ENCODE results near the gene DRICH1. TPM values are rescaled to one million over a fixed set of nuclear protein-coding genes. Genes with fewer than 3 reads are reported as not detected.
"Not testable (repeated sequence)": the region's sequence is repeated elsewhere in the genome, so short reads cannot be mapped to it uniquely, and the experiment has no call there.

Gene DRICH1
- total RNA-seq, result under 1 TPM; 0.19 to 0.46 TPM

DNA sequence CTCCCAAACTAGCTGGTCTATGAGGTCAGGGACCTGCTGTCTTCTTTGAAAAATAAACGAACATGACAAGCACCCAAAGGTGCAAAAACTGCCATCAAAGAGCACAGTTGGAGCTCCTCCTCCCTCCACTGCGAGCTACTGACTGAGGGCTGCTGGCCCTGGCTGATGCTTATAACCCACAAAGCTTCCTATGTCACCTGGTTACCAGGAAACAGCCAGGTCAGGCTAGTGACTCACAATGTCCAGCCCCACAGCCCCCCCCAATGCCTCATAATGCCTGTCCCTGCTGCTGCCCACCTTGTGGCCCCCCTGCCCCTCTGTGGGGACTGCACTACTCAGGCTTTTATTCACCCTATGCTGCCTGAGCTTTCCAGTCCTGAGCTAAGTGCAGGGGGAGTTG is at the start of gene DRICH1:
Gene DRICH1 (minus strand): TSS at position 144 of the 400 bp plus-strand sequence. CDS start 298 bp downstream, outside the sequence.
- peak; percentile 25 to 51 for ATAC-seq

DNA sequence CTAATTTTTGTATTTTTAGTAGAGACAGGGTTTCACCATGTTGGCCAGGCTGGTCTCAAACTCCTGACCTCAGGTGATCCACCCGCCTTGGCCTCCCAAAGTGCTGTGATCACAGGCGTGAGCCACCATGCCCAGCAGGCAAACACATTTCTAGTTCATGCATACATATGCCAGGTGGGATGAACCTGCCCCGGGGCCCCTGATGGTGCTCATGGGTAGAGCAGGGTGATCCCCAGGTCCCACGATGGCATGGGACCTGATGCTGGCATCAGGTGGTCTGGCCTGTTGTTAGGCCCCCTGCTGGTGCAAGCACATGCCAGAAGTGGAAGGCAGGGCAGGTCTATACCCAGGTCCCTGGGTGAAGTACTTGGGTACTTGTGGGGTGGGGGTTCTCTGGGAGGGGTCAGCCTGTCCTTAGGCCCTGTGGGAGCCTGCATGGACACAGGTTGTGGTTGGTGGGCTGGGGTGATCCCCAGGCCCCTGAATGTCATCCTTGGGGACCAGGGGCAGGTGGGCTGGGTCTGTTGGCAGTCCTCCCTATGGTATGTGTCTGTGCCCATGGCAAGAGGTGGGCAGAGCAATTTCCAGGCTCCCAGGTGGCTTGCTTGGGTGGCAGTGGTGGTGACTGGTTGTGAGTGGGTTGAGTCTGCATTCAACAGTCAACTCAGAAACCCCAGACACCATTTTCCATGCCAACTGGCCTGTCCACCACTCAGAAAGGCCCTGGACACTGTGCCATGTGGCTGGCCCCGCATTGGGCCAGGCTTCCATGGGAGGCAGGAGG is 49.1 kb upstream of the DRICH1 start:
- H3K27ac Mint-ChIP-seq, result peak overlapping the region; percentile 45 to 88
- ATAC-seq (no peak), DNase-seq (ENCODE audit: low spot score in 2 of 2) (no peak)
- H3K9me3 Mint-ChIP-seq, result no peaks in the 10 kb centered on the region
- peaks cover 5 to 10% of the 10 kb centered on the region in 2 donors for H3K36me3 Mint-ChIP-seq

More for the DNA sequence above, at the start of gene DRICH1:
- no peaks in the 10 kb centered on the region for H3K36me3 Mint-ChIP-seq
- no peak within 1 kb of the TSS for H3K27ac Mint-ChIP-seq
- DNase-seq (ENCODE audit: low spot score in 2 of 2), result no peak
- H3K9me3 Mint-ChIP-seq, result no peaks in the 10 kb centered on the region

GRCh38 chr22:23678133-23678532 is 46.0 kb upstream of the DRICH1 start:
- no peak for ATAC-seq

GRCh38 chr22:23677701-23677995 is 45.5 kb upstream of the DRICH1 start:
- no peak overlapping the region for H3K27ac Mint-ChIP-seq
- DNase-seq (ENCODE audit: low spot score in 2 of 2) (no peak), ATAC-seq (no peak)
- H3K9me3 Mint-ChIP-seq, result no peaks in the 10 kb centered on the region
- H3K36me3 Mint-ChIP-seq, result peaks cover 0 to 5% of the 10 kb centered on the region in 2 donors

More at GRCh38 chr22:23678133-23678532, 46.0 kb upstream of the DRICH1 start:
- H3K27ac Mint-ChIP-seq, result no peak overlapping the region
- H3K9me3 Mint-ChIP-seq, result no peaks in the 10 kb centered on the region
- no peak for DNase-seq (ENCODE audit: low spot score in 2 of 2)
- H3K36me3 Mint-ChIP-seq, result peaks cover 4 to 5% of the 10 kb centered on the region in 2 donors

GRCh38 chr22:23676841-23677700 is 45.0 kb upstream of the DRICH1 start:
- peak overlapping the region in 1 of 2 donors; percentile 18 for H3K27ac Mint-ChIP-seq
- not testable (repeated sequence) for H3K36me3 Mint-ChIP-seq

GRCh38 chr22:23675502-23676415 is 43.6 kb upstream of the DRICH1 start:
- Mint-ChIP-seq H3K27ac (peak overlapping the region in 1 of 2 donors; percentile 18), H3K9me3 (no peaks in the 10 kb centered on the region), H3K36me3 (no peaks in the 10 kb centered on the region)
- ATAC-seq, result peak in 1 of 2 donors; percentile 37
- peak in 1 of 2 donors; percentile 49 for DNase-seq (ENCODE audit: low spot score in 2 of 2)

More at GRCh38 chr22:23676841-23677700, 45.0 kb upstream of the DRICH1 start:
- H3K9me3 Mint-ChIP-seq; DNase-seq (ENCODE audit: low spot score in 2 of 2); ATAC-seq: not testable (repeated sequence)

- not testable (repeated sequence) for H3K27ac Mint-ChIP-seq, H3K9me3 Mint-ChIP-seq, H3K36me3 Mint-ChIP-seq, ATAC-seq
- DNase-seq (ENCODE audit: low spot score in 2 of 2), result peak in 1 of 2 donors; percentile 41
Measured at GRCh38 chr22:23674886-23675501, 42.9 kb upstream of the DRICH1 start.

DNA sequence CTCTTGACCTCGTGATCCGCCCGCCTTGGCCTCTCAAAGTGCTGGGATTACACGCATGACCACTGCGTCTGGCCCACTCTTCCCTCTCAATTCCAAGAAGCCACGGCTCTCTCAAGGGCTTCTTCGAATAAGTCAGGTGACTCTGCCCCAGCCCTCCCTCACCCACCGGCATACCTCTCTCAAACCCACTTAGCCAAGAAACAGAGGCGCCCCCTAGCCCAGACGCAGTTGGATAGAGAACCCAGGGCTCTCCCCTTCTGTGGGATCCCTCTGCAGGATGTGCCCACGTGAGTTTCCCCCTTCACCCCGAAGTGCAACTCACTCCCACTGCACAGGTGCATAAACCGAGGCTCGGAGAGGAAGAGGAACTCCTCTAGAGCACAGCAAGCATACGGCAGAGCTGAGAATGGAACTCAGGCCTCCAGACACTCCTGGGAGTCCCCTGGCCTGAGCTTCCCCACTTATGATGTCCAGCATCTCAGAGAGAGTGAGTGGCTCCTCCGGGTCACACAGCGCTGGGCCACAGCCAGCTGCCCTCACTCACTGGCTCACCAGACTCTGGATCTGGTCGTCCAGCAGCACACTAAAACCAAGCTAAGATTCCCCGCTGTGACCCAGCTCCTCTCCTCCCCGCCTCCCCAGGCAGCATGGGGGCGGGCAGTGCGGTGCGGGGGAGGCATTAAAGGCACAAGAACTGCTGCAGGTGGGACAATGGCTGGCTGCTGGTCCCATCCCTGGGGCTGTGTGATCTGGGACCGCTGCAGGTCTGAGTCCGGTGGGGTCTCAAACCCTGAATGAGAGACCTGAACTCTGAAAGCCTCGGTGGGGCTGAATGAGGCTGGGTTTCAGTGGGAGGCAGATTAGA is 41.9 kb upstream of the DRICH1 start:
- DNase-seq (ENCODE audit: low spot score in 2 of 2) (no peak), ATAC-seq (no peak)
- H3K9me3 Mint-ChIP-seq, result no peaks in the 10 kb centered on the region
- no peaks in the 10 kb centered on the region for H3K36me3 Mint-ChIP-seq
- peak overlapping the region; percentile 25 to 67 for H3K27ac Mint-ChIP-seq

DNA sequence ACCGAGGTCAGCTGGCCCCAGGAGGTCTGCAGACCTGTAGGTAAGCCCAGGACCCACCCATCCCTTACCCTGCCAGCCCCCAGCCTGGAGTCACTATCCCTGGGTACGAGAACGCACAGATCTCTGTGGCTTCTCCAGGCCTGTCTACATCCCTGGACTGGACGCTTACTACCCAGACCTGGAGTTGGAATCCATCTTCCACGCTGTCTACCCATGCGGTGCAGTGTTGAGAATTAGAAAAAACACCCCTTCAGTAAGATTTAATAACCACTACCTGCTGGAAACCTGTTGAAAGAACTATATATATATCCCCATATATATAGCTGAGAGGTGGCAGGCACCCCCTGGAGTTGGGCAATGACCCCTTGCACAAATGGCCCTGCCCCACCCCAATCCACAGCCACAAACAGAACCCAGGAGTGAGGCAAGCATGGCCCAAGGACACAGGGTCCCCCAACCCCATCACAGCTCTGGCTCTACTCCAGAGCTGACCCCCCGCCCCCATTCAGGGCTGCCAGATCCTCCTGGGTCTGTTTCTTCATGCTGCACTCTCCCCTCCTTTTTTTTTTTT is 41.0 kb upstream of the DRICH1 start:
- no peaks in the 10 kb centered on the region for H3K36me3 Mint-ChIP-seq
- no peak for DNase-seq (ENCODE audit: low spot score in 2 of 2)
- H3K9me3 Mint-ChIP-seq, result no peaks in the 10 kb centered on the region
- peak overlapping the region; percentile 25 to 93 for H3K27ac Mint-ChIP-seq
- ATAC-seq, result no peak

GRCh38 chr22:23672307-23673049 is 40.4 kb upstream of the DRICH1 start:
- DNase-seq (ENCODE audit: low spot score in 2 of 2); H3K9me3 Mint-ChIP-seq; H3K36me3 Mint-ChIP-seq: not testable (repeated sequence)
- peak in 1 of 2 donors; percentile 42 for ATAC-seq
- H3K27ac Mint-ChIP-seq, result peak overlapping the region; percentile 17 to 93

GRCh38 chr22:23671387-23671786 is 39.3 kb upstream of the DRICH1 start:
- not testable (repeated sequence) for DNase-seq (ENCODE audit: low spot score in 2 of 2); H3K9me3 Mint-ChIP-seq; H3K27ac Mint-ChIP-seq; H3K36me3 Mint-ChIP-seq
- peak; percentile 26 to 44 for ATAC-seq

DNA sequence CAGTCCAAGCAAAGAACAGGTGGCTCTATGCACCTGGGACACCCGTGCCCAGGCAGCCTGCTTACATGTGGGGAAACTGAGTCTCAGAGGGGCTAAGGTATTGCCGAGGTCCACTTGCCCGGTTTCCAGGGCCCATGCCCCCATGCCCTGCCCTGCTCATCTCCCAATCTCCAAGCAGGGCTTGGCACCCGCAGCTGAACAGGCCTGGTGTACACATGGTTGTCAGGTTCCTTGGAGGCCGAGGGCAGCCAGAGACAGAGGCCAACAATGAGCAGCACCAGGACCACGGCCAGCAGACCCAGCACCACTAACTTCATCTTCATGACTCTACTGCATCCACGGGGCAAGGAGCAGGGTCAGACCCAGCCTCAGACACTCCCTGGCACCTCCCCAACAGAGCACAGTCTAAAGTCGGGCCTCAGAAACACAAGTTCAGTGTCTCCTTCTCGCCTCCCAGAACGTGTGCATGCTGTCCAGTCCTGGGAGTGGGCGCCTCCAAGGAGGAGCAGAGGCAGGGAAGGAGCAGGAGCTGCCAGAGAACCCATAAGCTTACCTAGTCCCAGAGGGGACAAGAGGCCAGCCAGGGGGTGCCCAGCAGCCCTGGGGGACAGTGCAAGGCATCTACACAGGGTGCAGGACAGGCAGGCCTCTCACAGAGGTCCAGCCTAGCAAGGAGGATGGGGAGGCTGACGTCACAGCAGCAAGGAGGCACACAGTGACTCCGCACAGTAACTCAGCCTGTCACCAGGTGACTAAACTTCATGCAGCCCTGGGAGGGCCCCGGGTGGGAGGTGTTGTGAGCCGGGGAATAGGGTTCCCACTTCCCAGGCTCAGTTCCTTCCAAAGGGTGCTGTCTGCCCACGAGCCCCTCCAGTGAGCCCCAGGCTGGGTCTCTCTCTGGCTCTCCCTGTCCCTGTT is 38.5 kb upstream of the DRICH1 start:
- H3K36me3 Mint-ChIP-seq, result no peaks in the 10 kb centered on the region
- peak in 1 of 2 donors; percentile 11 for ATAC-seq
- H3K27ac Mint-ChIP-seq, result peak overlapping the region in 1 of 2 donors; percentile 15
- no peak for DNase-seq (ENCODE audit: low spot score in 2 of 2)
- H3K9me3 Mint-ChIP-seq, result no peaks in the 10 kb centered on the region

DNA sequence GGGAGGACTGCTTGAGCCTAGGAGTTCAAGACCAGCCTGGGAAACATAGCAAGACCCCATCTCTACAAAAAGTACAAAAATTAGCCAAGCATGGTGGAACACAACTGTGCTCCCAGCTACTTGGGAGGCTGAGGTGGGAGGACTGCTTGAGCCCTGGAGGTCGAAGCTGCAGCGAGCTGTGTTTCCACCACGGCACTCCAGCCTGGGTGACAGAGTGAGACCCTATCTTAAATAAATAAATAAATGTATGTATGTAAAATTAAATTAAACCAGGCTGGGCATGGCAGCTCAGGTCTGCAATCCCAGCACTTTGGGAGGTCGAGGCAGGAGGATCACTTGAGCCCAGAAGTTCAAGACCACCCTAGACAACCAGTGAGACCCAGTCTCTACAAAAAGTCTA is 28.3 kb upstream of the DRICH1 start:
- peak overlapping the region in 1 of 2 donors; percentile 25 for H3K27ac Mint-ChIP-seq
- DNase-seq (ENCODE audit: low spot score in 2 of 2); ATAC-seq; H3K9me3 Mint-ChIP-seq: not testable (repeated sequence)
- H3K36me3 Mint-ChIP-seq, result peaks cover 11 to 17% of the 10 kb centered on the region in 2 donors

All from activated naive CD4-positive, alpha-beta T cell treated with anti-CD3 and anti-CD28 coated beads, Interleukin-2, amount 50 U/mL, for 72 hours (primary cell).